Measurements from ENCODE around the gene TEX38.
A peak's percentile ranks its signal among the peaks of the same experiment; 100 is the strongest.
"Not testable (repeated sequence)": the region's sequence is repeated elsewhere in the genome, so short reads cannot be mapped to it uniquely, and the experiment has no call there.

Gene TEX38

GRCh38 chr1:46689897-46690296 is 18.2 kb downstream of the TEX38 start:
- no peak for DNase-seq

- DNase-seq, result no peak
Observed at GRCh38 chr1:46690931-46691421, 19.3 kb downstream of the TEX38 start.

DNA sequence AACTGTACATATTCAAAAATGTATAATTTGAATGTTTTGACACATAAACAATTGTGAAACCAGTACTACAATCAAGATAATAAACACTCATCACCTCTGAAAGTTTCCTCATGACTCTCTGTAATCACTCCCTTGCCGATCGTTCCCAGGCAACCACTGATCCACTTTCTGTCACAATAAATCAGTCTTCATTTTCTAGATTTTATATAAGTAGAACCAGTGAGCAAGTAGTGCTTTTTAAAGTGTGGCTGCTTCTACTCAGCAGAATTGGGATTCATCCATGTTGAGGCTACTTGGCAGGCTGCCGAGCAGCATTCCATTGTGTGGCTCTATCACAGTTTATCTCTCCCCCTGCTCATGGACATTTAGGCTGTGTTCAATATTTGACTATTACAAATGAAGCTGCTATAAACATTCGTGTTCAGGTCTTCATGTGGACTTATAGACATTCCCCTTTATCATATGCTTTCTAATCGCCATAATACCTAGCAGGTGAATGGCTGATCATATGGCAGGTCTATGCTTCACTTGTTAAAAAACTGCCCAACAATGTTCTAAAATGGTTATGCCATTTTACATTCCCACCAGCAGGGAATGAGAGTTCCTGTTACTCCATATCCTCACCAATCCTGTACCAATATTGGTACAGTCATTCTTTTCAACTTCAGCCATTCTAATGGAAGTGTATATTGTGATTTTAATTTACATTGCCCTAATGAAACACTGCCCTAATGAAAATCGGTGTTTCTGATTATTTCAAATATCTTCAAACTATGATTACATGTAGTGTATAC is 20.5 kb downstream of the TEX38 start:
- DNase-seq, result no peak

DNA sequence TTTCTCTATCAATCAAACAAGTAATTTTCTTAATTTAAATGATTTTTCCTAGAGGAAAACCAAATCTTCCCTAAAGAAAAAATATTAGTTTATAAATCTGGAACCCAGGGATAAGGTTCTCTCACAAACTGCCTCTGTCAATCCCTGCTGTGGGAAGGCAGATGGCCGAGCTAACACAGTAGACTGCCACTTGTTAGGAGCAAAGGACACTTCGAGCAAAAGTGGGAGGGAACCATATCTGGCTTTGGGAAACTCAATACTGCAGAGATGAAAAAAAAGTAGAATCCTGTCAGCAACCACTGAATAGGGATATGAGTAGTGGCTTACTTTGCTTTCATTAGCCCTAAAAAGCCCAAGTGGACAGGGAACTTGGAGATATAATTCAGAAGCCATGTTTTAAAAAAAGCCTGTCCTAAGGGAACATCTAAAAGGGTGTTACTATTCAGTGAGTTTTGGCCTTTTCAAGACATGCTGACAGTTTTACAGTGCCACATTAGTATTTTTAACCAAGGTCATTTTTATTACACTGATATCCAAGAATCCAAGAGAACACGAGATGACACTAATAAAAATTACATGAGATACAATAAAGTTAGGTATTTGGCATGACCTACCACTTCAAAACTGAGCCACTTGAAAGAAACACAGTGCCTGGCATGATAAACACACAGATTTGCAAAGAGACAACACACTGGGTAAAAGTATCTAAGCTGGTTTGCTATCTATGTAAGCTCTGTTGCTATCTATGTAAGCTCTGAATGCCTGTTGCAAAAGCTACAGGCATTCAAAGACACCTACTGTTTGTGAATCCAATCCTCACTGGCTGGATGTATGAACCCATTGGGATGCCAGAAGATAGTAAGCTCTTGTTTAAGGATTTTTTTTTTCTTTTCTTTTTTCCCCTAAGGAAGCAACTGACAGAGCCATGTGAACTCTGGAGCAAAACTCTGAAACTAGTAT is 21.4 kb downstream of the TEX38 start:
- DNase-seq, result no peak

- not testable (repeated sequence) for DNase-seq
Observed at GRCh38 chr1:46694676-46695075, 23.0 kb downstream of the TEX38 start.

DNA sequence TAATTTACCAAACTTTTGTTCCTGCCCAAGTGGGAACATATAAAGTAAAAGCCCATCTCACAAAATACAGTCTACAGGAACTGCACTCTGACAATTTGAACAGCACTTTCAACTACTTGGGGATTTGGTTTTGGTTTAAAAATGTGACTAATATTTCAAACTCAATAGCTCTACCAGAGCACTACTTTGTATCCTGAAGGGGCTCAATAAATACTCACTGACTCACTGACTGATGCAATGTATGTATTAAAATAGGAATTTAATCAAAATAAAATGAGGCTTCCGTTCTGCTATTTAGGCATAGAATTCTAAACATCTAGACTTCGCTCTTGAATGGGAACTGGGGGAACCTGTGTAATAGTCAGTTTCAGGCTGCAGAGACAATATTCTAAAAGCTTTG is 25.4 kb downstream of the TEX38 start:
- DNase-seq, result no peak

- DNase-seq, result no peak
Observed at GRCh38 chr1:46699666-46700065, 28.0 kb downstream of the TEX38 start.

GRCh38 chr1:46703927-46704641 is 32.4 kb downstream of the TEX38 start:
- DNase-seq, result no peak

DNA sequence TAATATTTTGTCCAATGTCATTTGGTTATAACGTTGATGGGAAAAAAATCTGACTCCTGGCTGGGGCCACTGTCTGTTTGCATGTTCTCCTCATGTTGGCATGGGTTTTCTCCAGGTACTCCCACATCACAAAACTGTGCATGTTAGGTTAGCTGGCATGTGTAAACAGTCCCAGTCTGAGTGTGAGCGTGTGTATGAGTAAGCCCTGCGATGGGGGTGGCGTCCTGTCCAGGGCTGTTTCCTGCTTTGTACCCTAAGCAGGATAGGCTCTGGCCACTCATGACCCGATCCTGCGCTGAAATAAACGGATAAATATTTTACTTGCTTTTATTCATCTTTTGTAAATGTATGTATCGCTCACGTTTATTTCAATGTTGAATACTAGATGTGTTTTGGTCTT is 33.8 kb downstream of the TEX38 start:
- DNase-seq, result no peak

GRCh38 chr1:46708121-46708520 is 36.5 kb downstream of the TEX38 start:
- no peak for DNase-seq

DNA sequence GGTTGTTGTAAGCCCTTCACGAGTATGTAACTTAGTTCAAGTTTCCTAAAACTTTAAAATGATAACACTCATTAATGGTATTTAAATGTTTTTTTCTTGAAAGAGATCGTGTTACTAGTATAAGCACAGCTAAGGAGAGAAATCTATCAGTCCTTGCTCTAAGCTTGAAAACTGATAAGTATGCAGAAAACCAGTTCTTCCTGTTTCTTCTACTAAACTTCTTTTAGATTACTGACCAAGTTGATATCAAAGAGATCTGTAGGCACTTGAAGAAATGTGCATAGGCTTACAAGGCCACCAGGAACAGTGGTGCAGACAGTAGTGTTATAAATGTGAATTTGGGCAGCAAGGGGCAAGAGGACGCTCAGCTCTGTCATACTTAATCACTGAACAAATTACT is 43.3 kb downstream of the TEX38 start:
- no peak for DNase-seq

GRCh38 chr1:46717654-46718053 is 46.0 kb downstream of the TEX38 start:
- no peak for DNase-seq

GRCh38 chr1:46718340-46718726 is 46.7 kb downstream of the TEX38 start:
- no peak for DNase-seq

DNA sequence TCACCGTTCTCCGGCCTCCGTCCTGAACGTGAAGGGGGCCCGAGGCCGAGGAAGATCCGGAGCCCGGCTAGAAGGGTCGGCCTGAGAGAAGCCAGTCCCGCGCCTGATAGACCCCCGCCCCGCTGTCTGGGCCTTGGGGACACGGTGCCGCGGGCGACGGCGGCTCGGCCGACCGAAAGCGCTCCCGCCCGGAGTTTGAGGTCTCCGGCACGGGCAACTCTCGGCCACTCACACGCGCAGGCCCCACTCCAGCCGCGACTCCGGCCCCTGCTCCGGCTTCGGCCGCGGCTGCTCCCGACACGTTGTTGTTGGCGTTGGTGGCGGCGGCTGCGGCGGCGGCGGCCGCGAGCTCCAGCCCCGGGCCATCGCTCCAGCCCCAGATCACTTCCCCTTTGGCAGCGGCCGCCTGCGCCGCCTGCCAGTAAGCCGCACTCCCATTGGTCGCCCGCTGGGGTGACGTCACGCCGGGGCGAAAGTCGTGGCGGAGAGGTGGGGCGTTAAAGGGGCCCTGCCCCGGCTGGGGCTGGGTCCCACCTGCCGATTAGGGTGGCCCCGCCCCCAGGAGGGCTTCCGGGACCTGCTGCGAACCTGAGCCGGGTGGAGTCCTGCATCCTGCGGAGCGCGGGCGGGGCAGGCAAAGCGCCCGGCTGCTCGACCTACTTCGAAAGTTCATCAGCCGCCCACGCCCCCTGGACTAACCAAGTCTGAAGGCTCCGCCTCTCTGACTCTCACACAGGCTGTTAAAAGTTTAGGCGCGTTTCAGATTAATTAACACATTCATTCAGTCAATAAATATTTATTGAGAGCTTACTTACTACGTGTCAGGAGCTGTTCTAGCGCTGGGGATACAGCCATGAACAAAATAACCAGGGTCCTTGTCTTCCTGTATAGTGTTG is 47.3 kb downstream of the TEX38 start, which contains the start of gene EFCAB14:
TSS of gene EFCAB14 (minus strand) at position 388 of the 896 bp plus-strand sequence. CDS start 1,027 bp downstream, outside the sequence.
- peak; percentile 81 for DNase-seq

GRCh38 chr1:46719689-46720088 is 48.0 kb downstream of the TEX38 start:
- DNase-seq, result no peak

DNA sequence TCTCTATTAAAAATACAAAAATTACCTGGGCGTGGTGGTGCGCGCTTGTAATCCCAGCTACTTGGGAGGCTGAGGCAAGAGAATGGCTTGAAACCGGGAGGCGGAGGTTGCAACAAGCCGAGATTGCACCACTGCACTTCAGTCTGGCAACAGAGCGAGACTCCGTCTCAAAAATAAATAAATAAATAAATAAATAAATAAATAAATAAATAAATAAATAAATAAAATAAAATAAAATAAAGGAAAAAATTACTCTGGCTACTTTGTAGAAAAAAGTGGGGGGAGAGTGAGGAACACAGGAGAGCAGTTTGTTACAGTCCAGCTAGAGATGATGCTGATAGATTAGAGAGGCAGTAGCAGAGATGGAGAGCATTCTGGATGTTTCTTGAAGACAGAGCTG is 48.7 kb downstream of the TEX38 start:
- DNase-seq, result not testable (repeated sequence)

- DNase-seq, result no peak
Observed at GRCh38 chr1:46721204-46721603, 49.5 kb downstream of the TEX38 start.

- no peak for DNase-seq
Observed at GRCh38 chr1:46721686-46722205, 50.1 kb downstream of the TEX38 start.

Measured in COR-L47 (cell line).